WTC11 (cell line): ENCODE results near the gene MEP1B. TPM values are rescaled to one million over a fixed set of nuclear protein-coding genes. Genes with fewer than 3 reads are reported as not detected.
A peak's percentile ranks its signal among the peaks of the same experiment; 100 is the strongest.
"Not testable (repeated sequence)": the region's sequence is repeated elsewhere in the genome, so short reads cannot be mapped to it uniquely, and the experiment has no call there.

ENCODE experiments used
- ATAC-seq: fragments of 200-7000 bp; cut with Tn5 transposase; 2 replicates; pipeline ENCODE4 v1.10.0; 2021; ENCODE audit warnings: mild to moderate bottlenecking, moderate library complexity
- CTCF ChIA-PET: fragments of 300-600 bp; sonication (Branson Sonifier 250); formaldehyde crosslinking; loops from one replicate; lab custom pipeline; 2021; ENCODE audit warnings: antibody characterized with exemption; lab: Charles Lee
- POLR2A ChIA-PET: fragments of 350-600 bp; sonication (Branson Sonifier 250); formaldehyde crosslinking; loops from one replicate; lab custom pipeline; 2021; ENCODE audit warnings: antibody characterized with exemption; lab: Charles Lee
- DNase-seq: peaks from one replicate; pipeline ENCODE4 v3.0.0; 2021; ENCODE audit warnings: low spot score
- H3K27ac Mint-ChIP-seq: 2 replicates; pipeline ENCODE4 v1.8.0; 2021; ENCODE audit warnings: mixed read lengths
- H3K27me3 Mint-ChIP-seq: 2 replicates; pipeline ENCODE4 v1.8.0; 2021; ENCODE audit warnings: low read depth, mild to moderate bottlenecking, moderate library complexity, mixed read lengths
- H3K36me3 Mint-ChIP-seq: 2 replicates; pipeline ENCODE4 v1.8.0; 2021; ENCODE audit warnings: mixed read lengths
- H3K4me1 Mint-ChIP-seq: 2 replicates; pipeline ENCODE4 v1.8.0; 2022; ENCODE audit warnings: mixed read lengths
- H3K4me3 Mint-ChIP-seq: 2 replicates; pipeline ENCODE4 v1.8.0; 2021; ENCODE audit warnings: mild to moderate bottlenecking, moderate library complexity, mixed read lengths
- H3K9me3 Mint-ChIP-seq: 2 replicates; pipeline ENCODE4 v1.8.0; 2021; ENCODE audit warnings: mixed read lengths
- CDX4 ChIP-seq: fragments of 250-450 bp; sonication (Bioruptor Pico); IDR thresholded peaks from 2 replicates; pipeline ENCODE4 v1.9.0; 2021; ENCODE audit warnings: moderate library complexity, mild to moderate bottlenecking, inconsistent platforms, borderline replicate concordance
- FOXP1 ChIP-seq: sonication (generic); formaldehyde crosslinking; IDR thresholded peaks from 2 replicates; pipeline ENCODE4 v1.8.0; 2022; ENCODE audit warnings: missing genetic modification reagents, mild to moderate bottlenecking, moderate library complexity, borderline replicate concordance
- GTF2I ChIP-seq: fragments of 250-450 bp; sonication (Bioruptor Pico); conservative IDR thresholded peaks from 2 replicates; pipeline ENCODE4 v1.4.0; 2021; ENCODE audit warnings: mild to moderate bottlenecking
- JAZF1 ChIP-seq: fragments of 250-450 bp; sonication (Bioruptor Pico); IDR thresholded peaks from 2 replicates; pipeline ENCODE4 v1.9.0; 2021; ENCODE audit warnings: moderate library complexity, mild to moderate bottlenecking, inconsistent platforms
- ZNF232 ChIP-seq: sonication (generic); formaldehyde crosslinking; IDR thresholded peaks from 2 replicates; pipeline ENCODE4 v1.8.0; 2022; ENCODE audit warnings: mild to moderate bottlenecking, missing genetic modification reagents
- ZNF263 ChIP-seq: sonication (generic); formaldehyde crosslinking; IDR thresholded peaks from 2 replicates; pipeline ENCODE4 v1.8.1; 2022; ENCODE audit warnings: low read depth, mild to moderate bottlenecking, moderate library complexity, missing genetic modification reagents
- ZNF317 ChIP-seq: sonication (generic); formaldehyde crosslinking; IDR thresholded peaks from 2 replicates; pipeline ENCODE4 v1.8.1; 2023; ENCODE audit warnings: low read depth, mild to moderate bottlenecking, moderate library complexity, missing genetic modification reagents, borderline replicate concordance
- ZNF416 ChIP-seq: fragments of 250-450 bp; sonication (Bioruptor Pico); IDR thresholded peaks from 2 replicates; pipeline ENCODE4 v1.9.0; 2021; ENCODE audit warnings: mild to moderate bottlenecking, inconsistent platforms
- total RNA-seq: library from RNA; stranded (reverse); gene quantifications from 3 replicates; pipeline ENCODE4 v1.2.3, GENCODE V29; 2021
- TF ChIP-seq, protein P1 (sequence below): fragments of 250-450 bp; sonication (Bioruptor Pico); IDR thresholded peaks from 2 replicates; pipeline ENCODE4 v1.9.0; 2021; ENCODE audit warnings: mild to moderate bottlenecking, borderline replicate concordance
- TF ChIP-seq, protein P2 (sequence below): sonication (generic); formaldehyde crosslinking; IDR thresholded peaks from 2 replicates; pipeline ENCODE4 v1.8.0; 2022; ENCODE audit warnings: missing genetic modification reagents

The MEP1B gene
- total RNA-seq, 1 experiment from 2014 or later, result not detected

- POLR2A ChIA-PET, result no interaction called here
- peak; percentile 53; the same call in 1 of the 2 replicates for ATAC-seq
- H3K4me1 Mint-ChIP-seq, result no peaks in the 10 kb centered on the region
- no peak for TF ChIP-seq JAZF1 (CRISPR knock-in tag)
- TF ChIP-seq, protein P1, sequence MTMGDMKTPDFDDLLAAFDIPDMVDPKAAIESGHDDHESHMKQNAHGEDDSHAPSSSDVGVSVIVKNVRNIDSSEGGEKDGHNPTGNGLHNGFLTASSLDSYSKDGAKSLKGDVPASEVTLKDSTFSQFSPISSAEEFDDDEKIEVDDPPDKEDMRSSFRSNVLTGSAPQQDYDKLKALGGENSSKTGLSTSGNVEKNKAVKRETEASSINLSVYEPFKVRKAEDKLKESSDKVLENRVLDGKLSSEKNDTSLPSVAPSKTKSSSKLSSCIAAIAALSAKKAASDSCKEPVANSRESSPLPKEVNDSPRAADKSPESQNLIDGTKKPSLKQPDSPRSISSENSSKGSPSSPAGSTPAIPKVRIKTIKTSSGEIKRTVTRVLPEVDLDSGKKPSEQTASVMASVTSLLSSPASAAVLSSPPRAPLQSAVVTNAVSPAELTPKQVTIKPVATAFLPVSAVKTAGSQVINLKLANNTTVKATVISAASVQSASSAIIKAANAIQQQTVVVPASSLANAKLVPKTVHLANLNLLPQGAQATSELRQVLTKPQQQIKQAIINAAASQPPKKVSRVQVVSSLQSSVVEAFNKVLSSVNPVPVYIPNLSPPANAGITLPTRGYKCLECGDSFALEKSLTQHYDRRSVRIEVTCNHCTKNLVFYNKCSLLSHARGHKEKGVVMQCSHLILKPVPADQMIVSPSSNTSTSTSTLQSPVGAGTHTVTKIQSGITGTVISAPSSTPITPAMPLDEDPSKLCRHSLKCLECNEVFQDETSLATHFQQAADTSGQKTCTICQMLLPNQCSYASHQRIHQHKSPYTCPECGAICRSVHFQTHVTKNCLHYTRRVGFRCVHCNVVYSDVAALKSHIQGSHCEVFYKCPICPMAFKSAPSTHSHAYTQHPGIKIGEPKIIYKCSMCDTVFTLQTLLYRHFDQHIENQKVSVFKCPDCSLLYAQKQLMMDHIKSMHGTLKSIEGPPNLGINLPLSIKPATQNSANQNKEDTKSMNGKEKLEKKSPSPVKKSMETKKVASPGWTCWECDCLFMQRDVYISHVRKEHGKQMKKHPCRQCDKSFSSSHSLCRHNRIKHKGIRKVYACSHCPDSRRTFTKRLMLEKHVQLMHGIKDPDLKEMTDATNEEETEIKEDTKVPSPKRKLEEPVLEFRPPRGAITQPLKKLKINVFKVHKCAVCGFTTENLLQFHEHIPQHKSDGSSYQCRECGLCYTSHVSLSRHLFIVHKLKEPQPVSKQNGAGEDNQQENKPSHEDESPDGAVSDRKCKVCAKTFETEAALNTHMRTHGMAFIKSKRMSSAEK, result no peak
- TF ChIP-seq, all 79 proteins: peak for 0
- no peak for DNase-seq
- Mint-ChIP-seq H3K27ac (no peak overlapping the region), H3K9me3 (no peaks in the 10 kb centered on the region), H3K27me3 (no peaks in the 10 kb centered on the region), H3K4me3 (no peak overlapping the region), H3K36me3 (no peaks in the 10 kb centered on the region)
- CTCF ChIA-PET, result no interaction called here
Measured at GRCh38 chr18:32174719-32175118, 15.1 kb upstream of the MEP1B start.

- CTCF ChIA-PET, result interaction anchor here (0.7 kb wide), 1 partner anchor 86 kb away, joined by 3 read pairs; no protein-coding TSS in a partner anchor
- POLR2A ChIA-PET, result no interaction called here
- no peaks in the 10 kb centered on the region for H3K9me3 Mint-ChIP-seq
- no peak overlapping the region for H3K4me3 Mint-ChIP-seq
- H3K36me3 Mint-ChIP-seq, result no peaks in the 10 kb centered on the region
- no peaks in the 10 kb centered on the region for H3K27me3 Mint-ChIP-seq
- ATAC-seq (no peak), DNase-seq (no peak)
- H3K27ac Mint-ChIP-seq, result no peak overlapping the region
- H3K4me1 Mint-ChIP-seq, result no peaks in the 10 kb centered on the region
- TF ChIP-seq FOXP1 (CRISPR knock-in tag) (no peak), ZNF317 (CRISPR knock-in tag) (no peak)
Measured at GRCh38 chr18:32175265-32175664, 14.6 kb upstream of the MEP1B start.

DNA sequence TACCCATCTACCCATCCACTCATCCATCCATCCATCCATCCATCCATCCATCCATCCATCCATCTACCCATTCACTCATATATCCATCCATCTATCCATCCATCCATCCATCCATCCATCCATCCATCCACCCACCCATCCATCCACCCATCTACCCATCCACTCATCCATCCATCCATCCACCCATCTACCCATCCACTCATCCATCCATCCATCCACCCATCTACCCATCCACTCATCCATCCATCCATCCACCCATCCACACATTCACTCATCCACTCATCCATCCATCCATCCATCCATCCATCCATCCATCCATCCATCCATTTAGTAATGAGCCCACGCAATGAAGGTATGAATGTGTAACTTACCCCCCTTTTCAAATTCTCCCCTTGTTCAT lies 13.1 kb upstream of the MEP1B start:
- H3K9me3 Mint-ChIP-seq, H3K36me3 Mint-ChIP-seq, H3K27me3 Mint-ChIP-seq, H3K4me3 Mint-ChIP-seq, DNase-seq, CTCF ChIA-PET, H3K4me1 Mint-ChIP-seq, ATAC-seq, H3K27ac Mint-ChIP-seq, POLR2A ChIA-PET: not testable (repeated sequence)

- ChIA-PET CTCF (interaction anchor here (1.0 kb wide), 1 partner anchor 372 kb away, joined by 3 read pairs; no protein-coding TSS in a partner anchor), POLR2A (no interaction called here)
- Mint-ChIP-seq H3K4me1 (no peaks in the 10 kb centered on the region), H3K9me3 (no peaks in the 10 kb centered on the region), H3K27me3 (no peaks in the 10 kb centered on the region), H3K4me3 (no peak overlapping the region), H3K27ac (no peak overlapping the region), H3K36me3 (no peaks in the 10 kb centered on the region)
- ATAC-seq (no peak), DNase-seq (no peak)
- TF ChIP-seq ZNF232 (CRISPR knock-in tag) (no peak), ZNF263 (CRISPR knock-in tag) (no peak), ZNF416 (CRISPR knock-in tag) (no peak), CDX4 (CRISPR knock-in tag) (no peak), GTF2I (CRISPR knock-in tag) (no peak)
- TF ChIP-seq, protein P2, sequence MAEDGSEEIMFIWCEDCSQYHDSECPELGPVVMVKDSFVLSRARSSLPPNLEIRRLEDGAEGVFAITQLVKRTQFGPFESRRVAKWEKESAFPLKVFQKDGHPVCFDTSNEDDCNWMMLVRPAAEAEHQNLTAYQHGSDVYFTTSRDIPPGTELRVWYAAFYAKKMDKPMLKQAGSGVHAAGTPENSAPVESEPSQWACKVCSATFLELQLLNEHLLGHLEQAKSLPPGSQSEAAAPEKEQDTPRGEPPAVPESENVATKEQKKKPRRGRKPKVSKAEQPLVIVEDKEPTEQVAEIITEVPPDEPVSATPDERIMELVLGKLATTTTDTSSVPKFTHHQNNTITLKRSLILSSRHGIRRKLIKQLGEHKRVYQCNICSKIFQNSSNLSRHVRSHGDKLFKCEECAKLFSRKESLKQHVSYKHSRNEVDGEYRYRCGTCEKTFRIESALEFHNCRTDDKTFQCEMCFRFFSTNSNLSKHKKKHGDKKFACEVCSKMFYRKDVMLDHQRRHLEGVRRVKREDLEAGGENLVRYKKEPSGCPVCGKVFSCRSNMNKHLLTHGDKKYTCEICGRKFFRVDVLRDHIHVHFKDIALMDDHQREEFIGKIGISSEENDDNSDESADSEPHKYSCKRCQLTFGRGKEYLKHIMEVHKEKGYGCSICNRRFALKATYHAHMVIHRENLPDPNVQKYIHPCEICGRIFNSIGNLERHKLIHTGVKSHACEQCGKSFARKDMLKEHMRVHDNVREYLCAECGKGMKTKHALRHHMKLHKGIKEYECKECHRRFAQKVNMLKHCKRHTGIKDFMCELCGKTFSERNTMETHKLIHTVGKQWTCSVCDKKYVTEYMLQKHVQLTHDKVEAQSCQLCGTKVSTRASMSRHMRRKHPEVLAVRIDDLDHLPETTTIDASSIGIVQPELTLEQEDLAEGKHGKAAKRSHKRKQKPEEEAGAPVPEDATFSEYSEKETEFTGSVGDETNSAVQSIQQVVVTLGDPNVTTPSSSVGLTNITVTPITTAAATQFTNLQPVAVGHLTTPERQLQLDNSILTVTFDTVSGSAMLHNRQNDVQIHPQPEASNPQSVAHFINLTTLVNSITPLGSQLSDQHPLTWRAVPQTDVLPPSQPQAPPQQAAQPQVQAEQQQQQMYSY (CRISPR knock-in tag), result no peak
Measured at GRCh38 chr18:32177530-32177929, 12.3 kb upstream of the MEP1B start.
